GM12872 (cell line): ENCODE data around the gene CD72.

Experiments
- CTCF ChIP-seq: IDR thresholded peaks from 3 replicates; pipeline ENCODE4 v1.5.1; 2011; ENCODE audit warnings: low read depth, mild to moderate bottlenecking, low read length, moderate library complexity; ENCODE audit not compliant: insufficient read depth

Gene CD72

GRCh38 chr9:35612843-35613242, 5.4 kb downstream of the CD72 start:
- TF ChIP-seq CTCF, result no peak

- peak; percentile 83 for TF ChIP-seq CTCF
These were observed 6.9 kb downstream of the CD72 start for GRCh38 chr9:35611230-35611797.

GRCh38 chr9:35609820-35610163, 8.4 kb downstream of the CD72 start:
- no peak for TF ChIP-seq CTCF

GRCh38 chr9:35609001-35609819, 9.0 kb downstream of the CD72 start:
- no peak for TF ChIP-seq CTCF

- TF ChIP-seq CTCF, result no peak
These were observed 10.0 kb downstream of the CD72 start for GRCh38 chr9:35608221-35608620.

GRCh38 chr9:35606726-35607125, 11.5 kb downstream of the CD72 start:
- TF ChIP-seq CTCF, result no peak

GRCh38 chr9:35606138-35606504, 12.1 kb downstream of the CD72 start:
- TF ChIP-seq CTCF, result no peak
